ENCODE results near the gene WDR26. TPM values are rescaled to one million over a fixed set of nuclear protein-coding genes. Genes with fewer than 3 reads are reported as not detected.

The WDR26 gene
- total RNA-seq, 1 donor from 2014 or later, result 83.9 TPM

- TF ChIP-seq CTCF (IDR thresholded peaks at IDR 0.05; ENCODE audit: unreplicated experiment), result no peak
- H3K9me3 Mint-ChIP-seq (ENCODE audit: low read depth), result no peaks in the 10 kb centered on the region
- H3K4me1 Mint-ChIP-seq (ENCODE audit: low read depth), result peaks cover 3% of the 10 kb centered on the region
- H3K4me3 Mint-ChIP-seq (ENCODE audit: low read depth), result no peak overlapping the region
- peaks cover 29% of the 10 kb centered on the region for H3K36me3 Mint-ChIP-seq (ENCODE audit: insufficient read depth)
- no peaks in the 10 kb centered on the region for H3K27me3 Mint-ChIP-seq
- no peak for DNase-seq (ENCODE audit: low spot score, unreplicated experiment)
- no peak overlapping the region for H3K27ac Mint-ChIP-seq
Measured at GRCh38 chr1:224405604-224405970, 29.0 kb downstream of the WDR26 start.

- Mint-ChIP-seq H3K27ac (peak overlapping the region; percentile 46), H3K4me3 (ENCODE audit: low read depth) (no peak overlapping the region), H3K4me1 (ENCODE audit: low read depth) (peaks cover 3% of the 10 kb centered on the region), H3K27me3 (no peaks in the 10 kb centered on the region), H3K9me3 (ENCODE audit: low read depth) (no peaks in the 10 kb centered on the region), H3K36me3 (ENCODE audit: insufficient read depth) (peaks cover 29% of the 10 kb centered on the region)
- TF ChIP-seq CTCF (IDR thresholded peaks at IDR 0.05; ENCODE audit: unreplicated experiment), result no peak
- DNase-seq (ENCODE audit: low spot score, unreplicated experiment), result no peak
Measured at GRCh38 chr1:224404916-224405603, 29.5 kb downstream of the WDR26 start.

- Mint-ChIP-seq H3K27me3 (no peaks in the 10 kb centered on the region), H3K4me1 (ENCODE audit: low read depth) (no peaks in the 10 kb centered on the region), H3K27ac (no peak overlapping the region), H3K4me3 (ENCODE audit: low read depth) (no peak overlapping the region), H3K9me3 (ENCODE audit: low read depth) (no peaks in the 10 kb centered on the region), H3K36me3 (ENCODE audit: insufficient read depth) (peaks cover 34% of the 10 kb centered on the region)
- no peak for TF ChIP-seq CTCF (IDR thresholded peaks at IDR 0.05; ENCODE audit: unreplicated experiment)
- DNase-seq (ENCODE audit: low spot score, unreplicated experiment), result no peak
Measured at GRCh38 chr1:224402472-224403036, 32.0 kb downstream of the WDR26 start.

GRCh38 chr1:224399887-224400286 lies 34.7 kb downstream of the WDR26 start:
- Mint-ChIP-seq H3K4me1 (ENCODE audit: low read depth) (no peaks in the 10 kb centered on the region), H3K36me3 (ENCODE audit: insufficient read depth) (peaks cover 39% of the 10 kb centered on the region), H3K4me3 (ENCODE audit: low read depth) (no peak overlapping the region), H3K27ac (no peak overlapping the region), H3K9me3 (ENCODE audit: low read depth) (no peaks in the 10 kb centered on the region), H3K27me3 (no peaks in the 10 kb centered on the region)
- no peak for TF ChIP-seq CTCF (IDR thresholded peaks at IDR 0.05; ENCODE audit: unreplicated experiment)
- no peak for DNase-seq (ENCODE audit: low spot score, unreplicated experiment)

GRCh38 chr1:224393294-224393693 lies 41.3 kb downstream of the WDR26 start:
- no peak overlapping the region for H3K27ac Mint-ChIP-seq
- no peak for DNase-seq (ENCODE audit: low spot score, unreplicated experiment)
- H3K27me3 Mint-ChIP-seq, result no peaks in the 10 kb centered on the region
- no peak overlapping the region for H3K4me3 Mint-ChIP-seq (ENCODE audit: low read depth)
- H3K36me3 Mint-ChIP-seq (ENCODE audit: insufficient read depth), result peaks cover 40% of the 10 kb centered on the region
- H3K9me3 Mint-ChIP-seq (ENCODE audit: low read depth), result no peaks in the 10 kb centered on the region
- no peak for TF ChIP-seq CTCF (IDR thresholded peaks at IDR 0.05; ENCODE audit: unreplicated experiment)
- no peaks in the 10 kb centered on the region for H3K4me1 Mint-ChIP-seq (ENCODE audit: low read depth)

All from progenitor cell of endocrine pancreas (in vitro differentiated cells).